ENCODE data around the gene TMEM63A.

DNA sequence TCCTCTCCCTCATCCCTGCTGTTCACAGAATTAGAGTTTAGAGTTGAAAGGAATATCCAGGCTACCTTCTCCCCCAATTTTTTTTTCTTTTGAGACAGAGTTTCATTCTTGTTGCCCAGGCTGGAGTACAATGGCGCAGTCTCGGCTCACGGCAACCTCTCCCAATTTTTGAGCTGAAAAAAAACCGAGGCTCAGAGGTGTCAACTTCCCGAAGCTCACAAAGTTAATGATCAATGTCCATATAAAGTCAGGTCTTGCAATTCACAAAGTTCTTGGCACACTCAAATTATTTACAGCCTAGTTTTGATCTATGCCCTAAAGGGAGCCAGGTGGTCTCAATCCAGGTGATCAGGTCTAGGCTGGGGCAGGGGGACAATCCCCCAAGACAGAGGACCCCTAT, 7.6 kb upstream of the TMEM63A start:
- TF ChIP-seq, protein P1, sequence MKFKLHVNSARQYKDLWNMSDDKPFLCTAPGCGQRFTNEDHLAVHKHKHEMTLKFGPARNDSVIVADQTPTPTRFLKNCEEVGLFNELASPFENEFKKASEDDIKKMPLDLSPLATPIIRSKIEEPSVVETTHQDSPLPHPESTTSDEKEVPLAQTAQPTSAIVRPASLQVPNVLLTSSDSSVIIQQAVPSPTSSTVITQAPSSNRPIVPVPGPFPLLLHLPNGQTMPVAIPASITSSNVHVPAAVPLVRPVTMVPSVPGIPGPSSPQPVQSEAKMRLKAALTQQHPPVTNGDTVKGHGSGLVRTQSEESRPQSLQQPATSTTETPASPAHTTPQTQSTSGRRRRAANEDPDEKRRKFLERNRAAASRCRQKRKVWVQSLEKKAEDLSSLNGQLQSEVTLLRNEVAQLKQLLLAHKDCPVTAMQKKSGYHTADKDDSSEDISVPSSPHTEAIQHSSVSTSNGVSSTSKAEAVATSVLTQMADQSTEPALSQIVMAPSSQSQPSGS (IDR thresholded peaks at IDR 0.05; ENCODE audit: low read length), result no peak
- TF ChIP-seq CBX5 (IDR thresholded peaks at IDR 0.05; ENCODE audit: low read depth), result no peak
- TF ChIP-seq ZZZ3 (IDR thresholded peaks at IDR 0.05; ENCODE audit: control insufficient read depth, insufficient read length, low read depth), result no peak
- TF ChIP-seq JUND (IDR thresholded peaks at IDR 0.05; ENCODE audit: low read depth, low read length), result no peak
- TF ChIP-seq CTCF (IDR thresholded peaks at IDR 0.05 in 2 of 3, conservative IDR thresholded peaks at IDR 0.05 in 1 of 3; ENCODE audit: control insufficient read depth in 2 of 3, extremely low read depth in 1 of 3, insufficient read depth in 1 of 3, low read depth in 3 of 3, low read length in 3 of 3), result no peak
